Heart left ventricle (tissue), 13 donors: ENCODE measurements around the gene MRLN.
"Not testable (repeated sequence)": the region's sequence is repeated elsewhere in the genome, so short reads cannot be mapped to it uniquely, and the experiment has no call there.

Experiments
- CTCF ChIP-seq, 12 donors: fragments of 200-600 bp; sonication (generic) in 4 of 12; IDR thresholded peaks; one replicate each; pipeline versions ENCODE4 v1.5.0 to v1.8.0; 2018 to 2022; ENCODE audit warnings: antibody characterized with exemption in 12 of 12, mild to moderate bottlenecking in 5 of 12
- POLR2A ChIP-seq, 2 donors: fragments of 450-650 bp; IDR thresholded peaks; one replicate each; pipeline ENCODE4 v1.6.1; 2017; ENCODE audit warnings: antibody characterized with exemption in 2 of 2, mild to moderate bottlenecking in 2 of 2, moderate library complexity in 2 of 2
- donor health status: ischemic (EF 13 %, LVEDD 7.1; RV severe dilation, severe dysfunction).
- donor health status: DM: no; HTN: yes; CAD: no.
- donor health status: DM: no; HTN: no; CAD: no.
- donor health status: ischemic (EF 25% LVEDD 6.9; RV normal size, moderate dysfunction).
- donor health status: ischemic (EF 25% LVEDD 5.7; RV mildly dilated, moderate dysfunction).
- donor health status: ischemic (EF 35%, LVEDD 5.7; RV mildly dilated, moderate dysfunction).
- donor health status: nonischemic (EF 11% LVEDD 7.7; RV severe dilation, severe dysfunction).
- donor health status: DM: yes; HTN: yes; CAD: no.
- donor health status: PGD.
- donor health status: ischemic (EF 29% LVEDD 5.4; RV normal size, mild dysfunction).
- donor health status: nonischemic (EF 23%, LVEDD 6.1; RV moderate dilation, normal function).

GRCh38 chr10:59785476-59785875 lies 32.2 kb upstream of the MRLN start:
- not testable (repeated sequence) for TF ChIP-seq CTCF, POLR2A (IDR thresholded peaks at IDR 0.05)
